Stimulated activated CD4-positive, alpha-beta T cell treated with anti-CD3 and anti-CD28 coated beads, TNF-alpha, amount 100 ng/mL, for 4 hours (primary cell): ENCODE data around the gene AFAP1L2.
"Not testable (repeated sequence)": the region's sequence is repeated elsewhere in the genome, so short reads cannot be mapped to it uniquely, and the experiment has no call there.

Experiments used
- DNase-seq, 3 experiments: peaks; one replicate each; pipeline ENCODE4 v3.0.0-alpha.2; 2020; ENCODE audit warnings: low read depth in 3 of 3

AFAP1L2 gene

DNA sequence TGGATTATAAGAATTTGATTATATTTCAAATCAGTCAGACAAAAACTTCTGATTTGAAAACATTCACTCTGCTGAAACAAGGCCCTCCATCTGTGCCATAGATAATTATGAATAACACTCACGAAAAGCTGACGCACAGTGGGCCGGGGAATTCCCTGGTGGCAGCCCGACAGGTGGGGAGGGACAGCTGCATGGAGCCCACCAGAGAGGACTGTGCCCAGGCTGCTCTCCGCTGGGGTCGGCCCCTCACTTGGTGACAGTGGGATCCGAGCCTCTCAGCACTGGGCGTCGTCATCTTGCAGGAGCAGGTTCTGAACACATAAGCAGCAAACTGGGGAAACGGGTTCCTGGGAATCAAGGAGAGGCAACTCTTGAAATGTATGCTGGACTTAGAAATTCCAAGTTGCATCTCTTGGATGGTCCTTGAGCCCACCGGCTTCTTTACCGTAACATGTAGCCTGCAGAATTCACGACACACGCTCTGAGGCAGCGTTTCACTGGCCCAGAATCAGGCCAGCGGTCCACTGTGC lies 41.4 kb downstream of the AFAP1L2 start:
- DNase-seq: no peak

DNA sequence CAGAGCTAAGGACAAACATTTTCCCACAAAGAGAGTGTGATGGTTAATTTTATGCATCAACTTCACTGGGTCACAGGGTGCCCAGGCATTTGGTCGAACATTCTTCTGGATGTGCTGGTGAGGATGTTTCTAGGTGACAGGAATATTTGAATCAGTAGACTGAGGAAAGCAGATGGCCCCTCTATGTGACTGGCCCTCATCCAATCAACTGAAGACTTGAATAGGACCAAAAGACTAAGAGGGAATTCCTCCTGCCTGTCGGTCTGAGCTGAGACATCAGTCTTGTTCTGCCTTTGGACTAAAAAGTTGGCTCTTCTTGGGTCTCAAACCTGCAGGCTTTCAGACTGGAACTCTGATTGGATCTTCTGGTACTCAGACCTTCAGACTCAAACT lies 44.4 kb downstream of the AFAP1L2 start:
- DNase-seq: no peak

- DNase-seq: no peak
These were observed 45.0 kb downstream of the AFAP1L2 start for GRCh38 chr10:114359041-114359952.

DNA sequence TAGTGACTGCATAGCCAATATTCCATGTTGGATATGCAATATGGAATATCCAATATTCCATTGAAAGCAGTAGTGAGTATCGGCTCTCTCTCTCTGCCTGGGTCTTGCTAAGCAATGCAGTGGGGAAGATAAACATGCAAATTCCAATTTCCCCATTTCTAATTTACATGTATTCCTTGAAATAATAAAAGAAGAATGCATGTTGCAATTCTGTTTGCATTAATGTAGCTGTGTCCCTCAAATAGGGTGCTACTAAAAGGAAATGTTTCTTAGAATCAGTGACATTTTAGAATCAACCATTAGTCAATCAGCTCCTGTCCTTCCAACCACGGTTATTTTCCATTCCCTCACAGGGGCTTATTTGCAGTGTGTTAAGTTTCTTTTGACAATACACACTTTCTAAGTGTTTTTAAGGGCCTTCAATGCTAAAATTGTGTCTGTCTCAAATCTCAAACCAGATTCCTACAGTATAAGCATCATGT lies 46.7 kb downstream of the AFAP1L2 start:
- no peak for DNase-seq

DNA sequence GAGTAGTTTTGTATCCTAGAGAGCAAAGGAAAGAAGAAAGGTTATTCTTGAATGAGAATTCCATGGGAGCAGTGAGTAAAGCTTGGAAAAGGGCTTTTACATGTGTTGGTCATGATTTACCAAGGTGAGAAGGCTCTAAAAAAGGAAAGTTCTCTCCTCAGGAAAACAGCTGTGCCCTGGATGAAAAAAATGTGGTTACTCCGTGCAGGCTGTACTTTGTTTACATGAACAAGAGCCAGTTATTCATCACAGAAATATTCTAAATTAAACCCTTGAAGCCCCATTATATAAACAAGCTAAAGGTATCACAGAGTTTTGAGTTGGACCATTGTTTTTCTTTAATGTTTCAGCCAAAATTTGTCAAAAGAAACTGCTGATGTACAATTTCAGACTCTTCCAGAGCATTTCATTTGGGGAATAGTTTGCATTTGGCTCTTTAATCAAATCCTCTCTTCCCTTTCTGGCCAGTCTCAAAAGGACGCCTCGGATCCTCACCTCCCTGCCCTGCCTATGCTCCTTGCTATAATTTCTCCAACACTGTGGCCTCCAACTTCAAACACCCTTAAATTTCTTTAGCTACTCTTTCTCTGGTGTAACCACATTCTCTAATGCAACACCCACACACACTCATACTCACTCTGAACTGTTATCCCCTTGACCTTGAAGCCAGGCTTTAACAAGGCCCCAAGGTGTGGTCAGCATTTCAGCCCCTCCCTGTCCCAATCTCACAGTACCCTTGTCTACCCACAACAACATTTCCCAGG lies 47.4 kb downstream of the AFAP1L2 start:
- no peak for DNase-seq

DNA sequence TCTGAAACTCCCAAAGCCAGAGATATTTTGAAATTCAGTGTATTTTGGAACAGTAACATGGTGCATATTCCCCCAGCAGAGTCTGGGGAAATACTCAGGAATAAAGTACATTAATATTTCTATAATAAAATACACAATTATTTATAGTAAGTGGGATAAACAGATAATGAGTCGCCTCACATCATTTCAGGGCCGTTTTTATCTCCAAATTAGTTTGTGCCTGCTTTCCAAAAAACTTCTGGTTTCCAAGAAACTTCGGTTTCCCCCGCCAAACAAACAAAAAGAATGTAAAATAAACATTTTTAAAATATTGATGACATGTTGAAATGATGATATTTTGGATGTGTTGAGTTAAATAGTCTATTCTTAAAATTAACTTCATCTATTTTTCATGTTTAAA lies 48.2 kb downstream of the AFAP1L2 start:
- DNase-seq: no peak

GRCh38 chr10:114353383-114353782 lies 50.9 kb downstream of the AFAP1L2 start:
- DNase-seq: no peak

DNA sequence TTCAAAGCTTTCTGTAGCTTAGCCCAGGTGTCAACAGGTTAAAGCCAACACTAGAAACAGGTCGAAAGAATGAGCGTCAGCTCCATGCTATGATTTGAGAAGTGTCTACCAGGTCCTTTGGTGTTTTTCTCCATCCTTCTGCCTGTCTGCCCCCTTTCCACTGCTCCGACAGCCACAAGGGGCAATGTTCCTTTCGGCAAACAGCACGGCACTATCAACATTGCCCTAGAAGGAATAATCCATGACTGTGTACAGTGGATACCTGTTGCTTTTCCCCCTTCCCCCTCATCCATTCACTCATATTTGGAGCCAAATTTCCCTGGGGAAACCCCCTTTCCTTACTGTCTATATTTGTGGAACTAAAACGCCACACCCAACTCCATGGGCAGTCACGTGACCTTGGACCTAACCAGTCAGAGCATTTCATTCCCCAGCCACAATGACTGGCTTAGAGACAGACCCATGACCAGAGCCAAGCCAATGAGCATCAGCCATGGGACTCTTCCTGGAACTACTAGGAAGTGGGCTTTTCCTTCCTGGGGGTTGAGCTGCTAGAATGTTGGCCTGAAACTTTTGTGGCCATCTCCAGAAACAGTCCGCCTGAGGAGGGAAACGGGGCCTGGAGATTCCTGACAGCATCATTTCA lies 51.5 kb downstream of the AFAP1L2 start:
- no peak for DNase-seq

- DNase-seq: no peak
These were observed 53.6 kb downstream of the AFAP1L2 start for GRCh38 chr10:114350751-114351150.

DNA sequence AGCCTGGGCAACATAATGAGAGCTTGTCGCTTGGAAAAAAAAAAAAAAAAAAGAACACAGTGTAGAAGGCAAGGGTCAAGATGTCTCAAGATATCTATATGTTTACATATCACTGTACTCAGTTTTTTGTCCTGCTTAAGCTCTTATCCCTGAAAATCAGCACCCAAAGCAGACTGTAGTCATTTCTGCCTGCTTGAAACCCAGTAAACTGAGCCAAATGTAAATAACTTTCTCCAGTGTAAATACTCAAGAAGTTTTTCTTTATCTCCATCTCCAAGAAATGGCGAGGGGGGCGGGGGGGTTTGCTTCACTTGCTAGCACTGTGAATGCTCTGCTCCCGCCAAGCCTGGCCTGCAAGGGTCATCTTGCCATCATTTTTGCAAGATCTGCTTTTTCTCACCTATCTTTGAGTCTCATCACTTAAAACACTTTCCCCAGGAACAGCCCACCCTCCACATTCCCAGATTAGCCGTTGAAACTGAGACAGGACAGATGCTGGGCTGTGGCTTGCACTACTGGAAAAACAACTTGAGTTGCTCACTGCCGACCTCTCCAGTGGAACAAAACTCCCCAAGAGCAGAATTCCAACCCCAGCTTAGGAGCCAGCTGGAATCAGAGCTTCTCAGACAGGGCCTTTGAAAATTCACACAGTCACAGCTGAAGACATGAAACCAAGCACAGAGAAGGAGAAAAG lies 54.6 kb downstream of the AFAP1L2 start:
- no peak for DNase-seq

- not testable (repeated sequence) for DNase-seq
These were observed 55.2 kb downstream of the AFAP1L2 start for GRCh38 chr10:114349071-114349470.

DNA sequence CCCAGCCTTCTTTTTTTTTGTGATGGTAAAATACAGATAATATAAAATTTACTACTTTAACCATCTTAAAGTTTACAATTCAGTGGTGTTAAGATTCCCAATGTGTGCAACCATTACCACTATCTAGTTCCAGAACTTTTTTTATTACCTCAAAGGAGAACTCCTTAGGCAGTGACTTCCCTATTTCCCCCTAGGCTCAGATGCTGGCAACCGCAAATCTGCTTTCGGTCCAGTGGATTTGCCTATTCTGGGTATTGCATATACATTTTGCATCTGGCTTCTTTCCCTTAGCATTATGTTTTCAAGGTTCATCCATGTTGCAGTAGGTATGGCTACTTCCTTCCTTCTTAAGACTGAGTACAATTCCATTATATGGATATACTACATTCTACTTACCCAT lies 56.5 kb downstream of the AFAP1L2 start:
- no peak for DNase-seq

GRCh38 chr10:114347241-114347640 lies 57.1 kb downstream of the AFAP1L2 start:
- no peak for DNase-seq

- DNase-seq: no peak
These were observed 57.9 kb downstream of the AFAP1L2 start for GRCh38 chr10:114346176-114347031.

GRCh38 chr10:114345701-114346100 lies 58.6 kb downstream of the AFAP1L2 start:
- DNase-seq: no peak

DNA sequence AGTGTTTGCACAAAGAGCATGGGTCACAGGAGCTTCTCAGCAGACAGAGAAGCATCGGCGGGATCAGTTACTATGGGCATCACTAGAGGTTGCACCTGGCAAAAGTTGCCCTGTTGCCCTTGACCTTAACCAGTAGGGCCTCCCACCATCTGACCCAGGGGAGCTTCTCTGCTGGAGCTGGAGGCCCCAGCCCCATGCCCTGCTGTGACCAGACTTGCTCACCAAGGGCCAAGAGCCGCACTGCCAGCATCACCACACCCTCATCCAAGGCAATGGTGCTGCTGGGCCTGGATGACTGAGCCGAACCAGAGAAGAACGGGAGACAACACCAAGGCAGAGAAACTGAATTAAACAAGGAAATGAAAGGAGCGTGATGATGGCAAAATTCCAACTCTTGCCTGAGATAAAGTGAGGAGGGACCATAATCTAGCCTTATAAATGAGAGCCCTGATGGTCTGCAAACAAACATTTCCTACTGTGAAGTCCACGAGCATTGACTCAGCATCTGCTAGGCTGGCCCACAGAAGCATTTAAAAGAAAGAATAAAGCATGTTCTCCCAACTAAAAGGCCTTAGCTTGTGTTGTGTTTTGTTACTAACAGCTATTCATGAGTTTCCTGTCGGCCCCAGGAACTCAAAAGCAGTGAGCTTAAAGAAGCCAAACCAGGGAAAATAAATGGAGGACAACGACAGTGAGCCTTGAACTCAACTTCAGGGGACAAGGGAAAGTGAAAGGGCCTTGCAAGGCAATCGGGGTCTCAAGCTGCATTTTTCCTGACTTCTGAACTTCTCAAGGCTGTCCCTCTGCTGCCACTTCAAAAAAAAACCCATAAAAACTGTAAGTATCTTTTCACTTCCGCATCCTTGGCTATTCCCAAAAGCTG lies 60.4 kb downstream of the AFAP1L2 start:
- DNase-seq: no peak

- DNase-seq: no peak
These were observed 61.3 kb downstream of the AFAP1L2 start for GRCh38 chr10:114342976-114343375.

- DNase-seq: no peak
These were observed 63.5 kb downstream of the AFAP1L2 start for GRCh38 chr10:114340816-114341215.
